HFFc6 (cell line): ENCODE results near the gene IFITM1. TPM values are rescaled to one million over a fixed set of nuclear protein-coding genes. Genes with fewer than 3 reads are reported as not detected.

Experiments used
- DNase-seq: peaks from one replicate; pipeline ENCODE4 v3.0.0-alpha.2; 2018
- H3K27ac Mint-ChIP-seq: 2 replicates; pipeline ENCODE4 v1.8.0; 2020; ENCODE audit warnings: mild to moderate bottlenecking, mixed read lengths
- H3K27me3 Mint-ChIP-seq: 2 replicates; pipeline ENCODE4 v1.8.0; 2021; ENCODE audit warnings: mild to moderate bottlenecking, moderate library complexity, mixed read lengths; ENCODE audit not compliant: insufficient read depth
- H3K36me3 Mint-ChIP-seq: 2 replicates; pipeline ENCODE4 v1.8.0; 2021; ENCODE audit warnings: low read depth, mixed read lengths
- H3K4me1 Mint-ChIP-seq: 2 replicates; pipeline ENCODE4 v1.8.0; 2020; ENCODE audit warnings: low read depth, mixed read lengths
- H3K4me3 Mint-ChIP-seq: 2 replicates; pipeline ENCODE4 v1.8.0; 2020; ENCODE audit warnings: mild to moderate bottlenecking, moderate library complexity, mixed read lengths
- H3K9me3 Mint-ChIP-seq: 2 replicates; pipeline ENCODE4 v1.8.0; 2020; ENCODE audit warnings: mild to moderate bottlenecking, mixed read lengths
- total RNA-seq, 6 experiments: library from RNA; stranded (reverse); fragmentation: NEBNext Ultra II Directional; extraction: Animal tissue kit (Norgen Biotek cat#: 25700); gene quantifications; 2 replicates in 1 of 6; 3 replicates in 5 of 6; pipeline ENCODE4 v1.2.3, GENCODE V29; 2021
- TF ChIP-seq, protein P1 (sequence below): fragments of 200-600 bp; sonication (generic); IDR thresholded peaks from 2 replicates; pipeline ENCODE4 v1.5.0; 2021; ENCODE audit warnings: antibody characterized with exemption, mild to moderate bottlenecking

IFITM1 gene
- total RNA-seq, 6 experiments from 2014 or later: 23.5 to 36.1 (median 30.0) TPM

DNA sequence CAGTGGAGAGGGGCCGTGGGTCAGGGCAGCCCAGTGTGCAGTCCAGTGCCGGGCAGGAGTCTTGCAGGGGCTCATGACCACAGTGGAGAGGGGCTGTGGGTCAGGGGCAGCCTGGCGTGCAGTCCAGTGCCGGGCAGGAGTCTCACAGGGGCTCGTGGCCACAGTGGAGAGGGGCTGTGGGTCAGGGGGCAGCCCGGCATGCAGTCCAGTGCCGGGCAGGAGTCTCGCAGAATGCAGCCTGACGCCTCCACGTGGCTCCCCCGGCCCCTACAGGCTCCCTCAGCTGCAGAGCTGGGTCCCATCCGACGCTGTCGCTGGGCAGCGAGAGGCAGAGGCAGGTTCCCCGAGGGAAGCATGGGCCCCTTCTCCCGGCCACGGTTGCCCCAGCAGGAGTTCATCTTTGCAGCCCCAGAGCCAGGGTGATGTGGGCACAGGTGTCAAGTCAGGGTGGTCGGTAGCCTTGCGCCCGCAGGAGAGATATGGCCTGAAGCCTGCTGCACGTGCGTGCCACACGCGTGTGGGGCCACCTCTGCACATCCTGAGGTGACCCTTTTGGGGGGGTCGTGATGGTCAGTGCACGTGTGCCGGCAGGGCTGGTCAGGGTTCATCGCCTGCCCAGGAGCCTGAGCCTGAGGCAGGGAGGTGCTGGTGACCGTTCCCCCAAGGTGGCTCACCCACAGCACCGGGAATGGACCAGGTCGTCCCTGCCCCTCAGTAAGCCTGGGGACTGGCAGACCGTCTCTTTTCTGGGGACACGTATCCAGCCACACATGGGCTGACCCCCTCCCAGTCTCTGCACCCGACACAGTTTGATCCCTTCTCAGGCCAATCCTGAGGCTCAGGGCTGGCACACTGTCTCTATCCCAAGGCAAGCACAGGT, 17.4 kb upstream of the IFITM1 start:
- Mint-ChIP-seq H3K4me3 (no peak overlapping the region), H3K27me3 (peaks cover 5% of the 10 kb centered on the region), H3K4me1 (no peaks in the 10 kb centered on the region), H3K27ac (no peak overlapping the region), H3K36me3 (no peaks in the 10 kb centered on the region), H3K9me3 (no peaks in the 10 kb centered on the region)
- TF ChIP-seq, protein P1, sequence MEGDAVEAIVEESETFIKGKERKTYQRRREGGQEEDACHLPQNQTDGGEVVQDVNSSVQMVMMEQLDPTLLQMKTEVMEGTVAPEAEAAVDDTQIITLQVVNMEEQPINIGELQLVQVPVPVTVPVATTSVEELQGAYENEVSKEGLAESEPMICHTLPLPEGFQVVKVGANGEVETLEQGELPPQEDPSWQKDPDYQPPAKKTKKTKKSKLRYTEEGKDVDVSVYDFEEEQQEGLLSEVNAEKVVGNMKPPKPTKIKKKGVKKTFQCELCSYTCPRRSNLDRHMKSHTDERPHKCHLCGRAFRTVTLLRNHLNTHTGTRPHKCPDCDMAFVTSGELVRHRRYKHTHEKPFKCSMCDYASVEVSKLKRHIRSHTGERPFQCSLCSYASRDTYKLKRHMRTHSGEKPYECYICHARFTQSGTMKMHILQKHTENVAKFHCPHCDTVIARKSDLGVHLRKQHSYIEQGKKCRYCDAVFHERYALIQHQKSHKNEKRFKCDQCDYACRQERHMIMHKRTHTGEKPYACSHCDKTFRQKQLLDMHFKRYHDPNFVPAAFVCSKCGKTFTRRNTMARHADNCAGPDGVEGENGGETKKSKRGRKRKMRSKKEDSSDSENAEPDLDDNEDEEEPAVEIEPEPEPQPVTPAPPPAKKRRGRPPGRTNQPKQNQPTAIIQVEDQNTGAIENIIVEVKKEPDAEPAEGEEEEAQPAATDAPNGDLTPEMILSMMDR: no peak
- DNase-seq: no peak

DNA sequence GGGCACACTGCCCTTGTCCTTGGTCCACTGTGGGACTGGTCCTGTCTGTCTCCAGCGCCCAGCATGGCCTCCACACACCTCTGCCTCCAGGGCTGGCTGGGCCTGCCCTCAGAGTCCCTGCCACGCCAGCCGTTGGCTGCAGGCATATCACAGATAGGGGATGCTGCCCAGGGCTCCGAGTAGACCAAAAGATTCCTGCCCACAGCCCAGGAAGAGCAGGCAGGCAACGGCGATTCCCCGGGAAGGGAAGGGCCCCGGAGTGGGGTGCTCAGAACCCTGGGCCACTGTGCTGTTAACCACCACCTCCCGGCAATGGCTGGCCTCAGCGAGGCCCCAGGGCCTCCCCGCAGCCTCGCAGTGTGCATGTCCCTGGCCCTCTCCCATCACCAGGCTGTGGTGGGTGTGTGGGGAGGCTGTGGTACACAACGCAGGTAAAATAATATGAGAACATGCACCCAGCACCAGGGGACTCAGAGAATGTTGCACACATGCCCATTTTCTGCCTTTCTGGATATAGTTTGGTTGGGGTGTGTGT, 16.7 kb upstream of the IFITM1 start:
- H3K9me3 Mint-ChIP-seq: no peaks in the 10 kb centered on the region
- H3K4me1 Mint-ChIP-seq: no peaks in the 10 kb centered on the region
- TF ChIP-seq, protein P1: no peak
- H3K27ac Mint-ChIP-seq: no peak overlapping the region
- H3K4me3 Mint-ChIP-seq: no peak overlapping the region
- H3K36me3 Mint-ChIP-seq: no peaks in the 10 kb centered on the region
- no peak for DNase-seq
- peaks cover 5% of the 10 kb centered on the region for H3K27me3 Mint-ChIP-seq

DNA sequence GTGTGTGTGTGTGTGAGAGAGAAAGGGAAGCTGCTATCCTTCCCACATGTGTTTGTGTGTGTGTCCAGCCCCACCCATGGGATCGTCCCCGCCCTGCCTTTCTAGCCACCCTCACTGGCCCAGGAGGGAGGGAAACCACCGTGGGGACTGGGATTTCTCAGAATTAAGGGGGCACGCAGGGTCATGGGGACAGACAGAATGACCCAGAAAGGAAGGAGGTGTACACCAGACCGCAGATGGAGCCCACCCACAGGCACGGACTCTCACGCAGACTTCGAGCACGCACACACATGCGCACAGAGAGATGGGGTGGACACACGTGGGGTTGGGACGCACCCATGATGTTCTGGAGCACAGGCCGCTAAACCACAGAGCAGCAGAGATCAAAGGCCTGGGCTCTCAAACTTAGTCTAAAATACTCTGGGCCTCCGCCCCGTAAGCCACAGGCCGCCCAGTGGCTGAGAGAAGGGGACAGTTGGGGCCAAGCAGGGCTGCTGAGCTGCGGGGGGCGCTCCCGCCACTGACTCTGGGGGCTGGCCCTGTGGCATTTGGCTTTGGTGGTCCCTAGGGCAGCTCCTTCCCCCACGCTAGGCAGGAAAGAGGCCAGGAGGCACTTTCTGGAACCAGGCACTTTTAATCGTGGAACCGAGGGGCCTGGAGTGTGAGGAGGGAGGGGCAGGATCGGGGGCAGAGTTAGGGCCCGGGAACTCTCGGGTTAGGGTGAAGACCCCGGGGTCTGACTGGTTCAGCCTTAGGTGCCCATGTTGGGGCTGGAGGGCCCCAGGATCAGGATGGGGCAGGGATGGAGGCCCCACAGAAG, 16.0 kb upstream of the IFITM1 start:
- no peak for DNase-seq
- Mint-ChIP-seq H3K27me3 (peaks cover 5% of the 10 kb centered on the region), H3K27ac (no peak overlapping the region), H3K4me3 (no peak overlapping the region), H3K4me1 (no peaks in the 10 kb centered on the region), H3K9me3 (no peaks in the 10 kb centered on the region), H3K36me3 (no peaks in the 10 kb centered on the region)
- TF ChIP-seq, protein P1: no peak

DNA sequence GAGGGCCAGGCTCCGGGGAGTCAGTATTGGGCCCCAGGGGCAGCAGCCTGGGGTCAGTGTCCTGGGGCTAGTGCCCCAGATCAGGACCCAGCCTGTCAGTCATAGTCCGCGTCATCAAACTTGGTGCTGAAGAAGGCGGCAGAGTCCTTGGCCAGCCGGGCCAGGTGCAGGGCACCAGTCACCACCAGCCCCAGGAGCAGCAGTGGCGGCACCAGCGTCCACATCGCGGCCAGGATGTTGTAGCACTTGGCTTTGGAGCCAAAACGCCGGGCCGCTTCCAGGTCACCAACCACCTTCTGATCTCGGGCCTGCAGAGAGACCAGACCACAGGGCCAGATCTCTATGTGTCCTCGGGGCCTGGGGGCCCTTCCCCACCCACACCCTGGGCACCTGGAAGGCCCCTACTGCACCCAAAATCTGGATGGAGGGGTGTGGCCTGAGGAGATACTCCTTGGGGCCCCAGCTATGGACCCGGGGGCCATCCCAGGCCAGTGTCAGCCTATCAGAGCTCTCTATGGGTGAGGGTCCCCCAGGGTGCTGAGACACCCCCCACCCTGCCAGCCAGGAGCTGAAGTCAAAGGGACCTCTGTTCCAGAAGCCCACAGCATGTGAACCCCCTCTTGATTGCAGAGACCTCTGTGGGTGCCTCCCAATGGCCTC, 15.3 kb upstream of the IFITM1 start:
- peaks cover 5% of the 10 kb centered on the region for H3K27me3 Mint-ChIP-seq
- TF ChIP-seq, protein P1: no peak
- no peak overlapping the region for H3K27ac Mint-ChIP-seq

DNA sequence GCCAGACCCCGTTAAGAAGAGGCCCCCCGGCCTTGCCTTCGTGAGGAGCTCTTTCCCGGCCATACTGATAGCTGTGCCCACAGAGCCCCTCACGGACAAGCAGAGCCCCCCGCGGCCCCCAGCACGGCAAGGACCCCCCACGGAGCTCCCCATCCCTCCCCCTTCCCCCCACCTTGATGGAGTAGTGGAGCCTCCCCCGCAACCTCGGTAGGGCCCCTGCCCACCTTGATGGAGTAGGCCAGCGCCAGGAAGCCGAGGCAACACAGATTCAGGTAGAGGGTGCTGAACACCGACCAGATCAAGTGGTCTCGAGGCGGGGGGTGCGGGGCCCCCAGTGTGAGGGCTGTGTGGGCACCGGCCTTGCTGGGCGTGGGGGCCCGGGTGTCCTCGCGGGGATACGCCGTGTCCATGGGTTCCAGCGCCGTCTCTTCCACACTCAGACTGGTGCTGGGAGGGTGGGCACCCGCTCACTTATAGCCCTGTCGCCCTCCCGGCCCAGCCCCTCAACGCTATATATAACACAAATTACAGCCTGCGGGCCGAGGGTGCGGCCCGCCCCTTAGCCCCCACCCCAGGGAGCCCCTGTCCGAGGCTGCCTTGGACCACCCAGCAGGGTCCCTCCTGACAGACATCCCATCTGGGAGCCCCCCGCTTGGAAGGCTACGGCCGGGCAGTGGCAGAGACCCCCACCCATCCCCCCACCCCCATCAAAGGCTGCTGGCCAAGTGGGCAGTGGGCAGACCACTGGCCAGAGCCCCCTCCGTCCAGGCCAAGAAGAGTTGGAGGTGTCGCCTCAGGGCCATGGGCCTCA, 14.6 kb upstream of the IFITM1 start, which contains the start of gene IFITM5:
TSS of gene IFITM5 (minus strand) at position 446 of the 811 bp plus-strand sequence. CDS start at position 410, 36 bp downstream.
- Mint-ChIP-seq H3K4me3 (no peak within 1 kb of the TSS), H3K27ac (no peak within 1 kb of the TSS), H3K27me3 (peaks cover 5% of the 10 kb centered on the region), H3K36me3 (no peaks in the 10 kb centered on the region), H3K9me3 (no peaks in the 10 kb centered on the region), H3K4me1 (no peaks in the 10 kb centered on the region)
- no peak for DNase-seq
- TF ChIP-seq, protein P1: no peak

More for the DNA sequence above, 15.3 kb upstream of the IFITM1 start:
- DNase-seq: no peak
- Mint-ChIP-seq H3K4me3 (no peak overlapping the region), H3K4me1 (no peaks in the 10 kb centered on the region), H3K9me3 (no peaks in the 10 kb centered on the region), H3K36me3 (no peaks in the 10 kb centered on the region)
